Measurements from ENCODE around the gene SYNM. TPM values are rescaled to one million over a fixed set of nuclear protein-coding genes. Genes with fewer than 3 reads are reported as not detected.

SYNM gene
- total and polyA plus RNA-seq, 8 donors: 2.0 to 4.5 (median 3.3) TPM

GRCh38 chr15:99118258-99118632 lies 13.4 kb downstream of the SYNM start:
- Histone ChIP-seq H3K4me3 (no peak overlapping the region), H3K4me1 (no peaks in the 10 kb centered on the region), H3K9me3 (no peaks in the 10 kb centered on the region), H3K36me3 (no peaks in the 10 kb centered on the region), H3K27ac (no peak overlapping the region), H3K27me3 (no peaks in the 10 kb centered on the region)
- DNase-seq: no peak
- no peak for FAIRE-seq
- 83 to 85% methylated on average over 7 of the region's 7 CpGs for WGBS, 2 donors
- no peak for ATAC-seq
- no peak for TF ChIP-seq CTCF (IDR thresholded peaks at IDR 0.05)
- intact Hi-C loops (cut with DNase I): no loop called here

DNA sequence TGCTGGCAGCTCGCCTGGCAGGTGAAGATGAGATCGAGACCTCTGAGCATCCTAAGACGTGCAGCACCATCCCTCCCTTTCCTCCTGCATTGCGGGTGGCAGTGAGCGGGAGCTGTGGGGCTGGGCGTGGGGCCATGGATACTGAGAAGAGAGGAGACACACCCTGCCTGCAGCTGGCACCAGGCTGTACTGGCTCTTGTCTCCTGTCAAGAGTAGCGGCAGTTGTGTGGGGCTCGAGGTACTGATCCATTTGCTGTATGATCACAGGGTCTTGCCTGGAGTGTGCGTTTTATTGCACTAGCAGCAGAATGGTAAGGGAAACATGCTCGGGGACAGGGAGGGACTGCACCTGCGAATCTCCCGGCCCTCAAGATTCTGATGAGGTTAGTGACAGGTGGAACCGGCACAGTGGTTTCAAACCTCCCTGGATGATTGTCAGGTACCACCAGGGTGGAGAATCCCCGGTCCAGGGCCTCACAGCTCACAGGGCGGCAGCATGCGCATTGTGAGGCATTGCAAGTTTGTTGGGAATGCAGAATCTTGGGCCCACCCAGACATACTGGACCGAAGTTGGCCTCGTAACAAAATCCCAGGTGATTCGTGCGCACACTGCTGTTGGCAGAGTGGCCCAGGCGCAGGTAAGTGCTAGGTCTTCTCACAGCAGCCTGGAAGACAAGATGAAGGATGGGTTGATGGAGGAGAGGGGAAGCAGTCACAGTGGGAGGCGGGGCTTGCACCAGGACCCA lies 14.1 kb downstream of the SYNM start:
- Histone ChIP-seq H3K27ac (no peak overlapping the region), H3K4me3 (no peak overlapping the region), H3K4me1 (peaks cover 0 to 5% (median 3%) of the 10 kb centered on the region in 3 donors), H3K36me3 (no peaks in the 10 kb centered on the region), H3K9me3 (no peaks in the 10 kb centered on the region), H3K27me3 (no peaks in the 10 kb centered on the region)
- no peak for TF ChIP-seq CTCF (IDR thresholded peaks at IDR 0.05)
- no peak for ATAC-seq
- WGBS, 2 donors: 89 to 95% methylated on average over 22 of the region's 22 CpGs
- no peak for DNase-seq
- FAIRE-seq: no peak
- intact Hi-C loops (cut with DNase I): no loop called here

DNA sequence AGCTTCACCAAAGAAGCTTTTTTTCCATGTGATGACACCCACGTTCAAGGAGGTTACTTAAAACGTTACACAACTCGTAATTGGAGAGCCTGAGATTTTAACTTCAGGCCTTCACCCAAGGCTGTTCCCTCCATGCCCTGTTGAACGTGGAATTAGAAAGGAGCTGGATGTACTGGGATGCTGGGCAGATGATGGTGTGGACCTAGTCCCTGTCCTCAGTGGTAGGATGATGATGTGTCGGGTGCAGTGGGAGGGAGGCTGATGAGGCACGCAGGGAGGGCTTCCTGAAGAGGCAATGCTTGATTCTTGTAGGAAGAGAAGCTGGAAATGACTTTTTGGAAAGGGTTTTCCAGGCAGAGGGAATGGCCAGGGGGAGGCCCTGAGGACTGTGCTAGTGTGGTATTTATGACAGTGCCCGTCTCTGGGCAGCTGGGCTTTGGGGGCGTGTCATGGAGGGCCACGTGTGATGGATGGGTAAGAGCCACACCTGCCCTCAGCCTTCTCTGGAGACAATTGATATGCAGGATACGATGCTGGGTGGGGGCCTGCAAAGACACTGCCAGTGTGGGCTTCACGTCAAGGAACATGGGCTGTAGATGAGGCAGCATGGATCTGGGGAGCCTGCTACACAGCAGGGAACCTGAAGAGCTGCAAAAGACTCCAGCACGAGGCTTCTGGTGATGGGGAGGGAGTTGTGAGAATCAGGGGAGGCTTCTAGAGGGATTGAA lies 15.3 kb downstream of the SYNM start:
- Histone ChIP-seq H3K27ac (no peak overlapping the region), H3K4me1 (peaks cover 0 to 10% (median 7%) of the 10 kb centered on the region in 3 donors), H3K36me3 (no peaks in the 10 kb centered on the region), H3K27me3 (no peaks in the 10 kb centered on the region), H3K4me3 (no peak overlapping the region), H3K9me3 (no peaks in the 10 kb centered on the region)
- DNase-seq (peak in 1 of 6 donors; percentile 34), FAIRE-seq (no peak), ATAC-seq (no peak)
- 84 to 88% methylated on average over 12 of the region's 12 CpGs for WGBS, 2 donors
- intact Hi-C loops (cut with DNase I): no loop called here
- TF ChIP-seq CTCF (IDR thresholded peaks at IDR 0.05): no peak

DNA sequence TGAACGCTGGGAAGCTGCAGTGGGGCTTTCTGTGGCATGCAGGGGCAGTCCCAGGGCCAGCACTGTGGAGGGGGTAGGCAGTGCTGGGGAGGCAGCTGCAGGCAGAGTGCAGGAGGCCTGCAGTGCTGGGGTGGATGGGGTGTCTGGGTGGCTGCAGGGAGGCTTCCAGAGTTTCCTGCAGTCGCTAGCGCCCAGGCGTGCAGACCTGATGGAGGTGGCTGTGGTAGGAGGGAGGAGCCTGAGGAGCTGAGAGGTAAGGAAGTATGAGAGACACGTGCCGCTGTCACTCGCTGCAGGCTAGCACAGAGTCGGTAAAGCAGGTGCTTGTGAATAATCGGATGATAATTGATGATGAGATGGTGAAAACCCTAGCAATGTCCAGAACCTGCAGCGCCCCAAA lies 16.3 kb downstream of the SYNM start:
- no peak overlapping the region for H3K4me3 ChIP-seq
- ATAC-seq: no peak
- FAIRE-seq: no peak
- 89 to 92% methylated on average over 10 of the region's 10 CpGs for WGBS, 2 donors
- H3K4me1 ChIP-seq: peaks cover 0 to 10% (median 7%) of the 10 kb centered on the region in 3 donors
- H3K27ac ChIP-seq: no peak overlapping the region
- no peaks in the 10 kb centered on the region for H3K9me3 ChIP-seq
- intact Hi-C loops (cut with DNase I): no loop called here
- no peaks in the 10 kb centered on the region for H3K36me3 ChIP-seq
- no peak for TF ChIP-seq CTCF (IDR thresholded peaks at IDR 0.05)
- DNase-seq: peak in 1 of 6 donors; percentile 43
- H3K27me3 ChIP-seq: no peaks in the 10 kb centered on the region
